SK-N-SH (cell line): ENCODE measurements around the gene ASB14. TPM values are rescaled to one million over a fixed set of nuclear protein-coding genes. Genes with fewer than 3 reads are reported as not detected.

Experiments
- CTCF ChIA-PET: fragments of 300-600, 350-600 bp; formaldehyde crosslinking; extraction: SDS; loops from one replicate; lab custom pipeline; 2021; lab: Yijun Ruan, JAX
- POLR2A ChIA-PET: fragments of 350-600 bp; sonication (Branson Sonifier 250); formaldehyde crosslinking; extraction: SDS; loops from one replicate; lab custom pipeline; 2020; ENCODE audit warnings: antibody characterized with exemption, inconsistent platforms; lab: Yijun Ruan, JAX
- DNase-seq: peaks from one replicate; pipeline ENCODE4 v3.0.0; 2012
- H2AFZ ChIP-seq: fragments of 200-600 bp; sonication (generic); 2 replicates; pipeline ENCODE4 v1.8.1; 2016; ENCODE audit warnings: antibody characterized with exemption, mild to moderate bottlenecking, low read depth
- H3F3A ChIP-seq: fragments of 200-600 bp; sonication (generic); replicated peaks from 2 replicates; pipeline ENCODE3; 2016; ENCODE audit warnings: antibody characterized with exemption, mild to moderate bottlenecking; ENCODE audit not compliant: insufficient read depth
- H3K27ac ChIP-seq, 2 experiments: fragments of 200-500 bp in 1 of 2; fragments of 200-600 bp in 1 of 2; sonication (Bioruptor generic) in 1 of 2; sonication (generic), shearing (Covaris generic) in 1 of 2; 2 replicates each; pipeline versions ENCODE4 v1.5.1 to v1.6.1; 2014 to 2016; ENCODE audit warnings: low read depth in 2 of 2, inconsistent platforms in 1 of 2, low read length in 1 of 2, mild to moderate bottlenecking in 1 of 2, mixed read lengths in 1 of 2
- H3K27me3 ChIP-seq: fragments of 200-600 bp; sonication (generic), shearing (Covaris generic); 2 replicates; pipeline ENCODE4 v1.6.1; 2016; ENCODE audit warnings: mixed run types; ENCODE audit not compliant: insufficient read depth
- H3K36me3 ChIP-seq, 2 experiments: fragments of 200-500 bp in 1 of 2; fragments of 200-600 bp in 1 of 2; sonication (Bioruptor generic) in 1 of 2; sonication (generic) in 1 of 2; replicated peaks in 1 of 2; 2 replicates each; pipeline versions ENCODE3 to v1.5.1; 2014 to 2016; ENCODE audit warnings: low read length in 1 of 2, mild to moderate bottlenecking in 1 of 2; ENCODE audit not compliant: insufficient read depth in 2 of 2, control insufficient read depth in 1 of 2
- H3K4me1 ChIP-seq, 2 experiments: fragments of 200-500 bp in 1 of 2; fragments of 200-600 bp in 1 of 2; sonication (Bioruptor generic) in 1 of 2; sonication (generic), shearing (Covaris generic) in 1 of 2; 2 replicates each; pipeline versions ENCODE4 v1.5.1 to v1.6.1; 2014 to 2016; ENCODE audit warnings: low read depth in 1 of 2, low read length in 1 of 2, mixed run types in 1 of 2; ENCODE audit not compliant: insufficient read depth in 2 of 2, control insufficient read depth in 1 of 2
- H3K4me2 ChIP-seq: fragments of 200-600 bp; sonication (generic), shearing (Covaris generic); 2 replicates; pipeline ENCODE4 v1.6.1; 2017; ENCODE audit warnings: mixed run types
- H3K4me3 ChIP-seq, 2 experiments: fragments of 200-500 bp in 1 of 2; fragments of 200-600 bp in 1 of 2; sonication (Bioruptor generic) in 1 of 2; sonication (generic), shearing (Covaris generic) in 1 of 2; 2 replicates each; pipeline versions ENCODE4 v1.5.1 to v1.8.1; 2014 to 2016; ENCODE audit warnings: low read depth in 2 of 2, inconsistent platforms in 1 of 2, low read length in 1 of 2, mild to moderate bottlenecking in 1 of 2, mixed read lengths in 1 of 2, moderate library complexity in 1 of 2
- H3K79me2 ChIP-seq: fragments of 200-600 bp; sonication (generic); 2 replicates; pipeline ENCODE4 v1.8.1; 2017; ENCODE audit warnings: mild to moderate bottlenecking; ENCODE audit not compliant: insufficient read depth
- H3K9ac ChIP-seq: fragments of 200-600 bp; sonication (generic); 2 replicates; pipeline ENCODE4 v1.6.1; 2017; ENCODE audit warnings: mixed run types
- H3K9me2 ChIP-seq: fragments of 200-600 bp; sonication (generic); 2 replicates; pipeline ENCODE4 v1.6.1; 2017; ENCODE audit warnings: mixed run types
- H3K9me3 ChIP-seq: fragments of 200-600 bp; sonication (generic); 2 replicates; pipeline ENCODE4 v1.6.1; 2017; ENCODE audit warnings: mixed run types, mild to moderate bottlenecking, moderate library complexity
- H4K20me1 ChIP-seq: fragments of 200-600 bp; sonication (generic); 2 replicates; pipeline ENCODE4 v1.6.1; 2017; ENCODE audit warnings: mild to moderate bottlenecking, mixed run types; ENCODE audit not compliant: insufficient read depth
- CHD2 ChIP-seq: fragments of 150-350 bp; IDR thresholded peaks from 2 replicates; pipeline ENCODE4 v1.6.1; 2018; ENCODE audit warnings: low read length; ENCODE audit not compliant: partially characterized antibody
- ELF1 ChIP-seq: IDR thresholded peaks from 2 replicates; pipeline ENCODE4 v1.4.0; 2012
- EZH2phosphoT487 ChIP-seq: fragments of 200-600 bp; sonication (generic); IDR thresholded peaks from 2 replicates; pipeline ENCODE4 v1.6.1; 2017; ENCODE audit warnings: low read depth, mixed run types, mild to moderate bottlenecking, antibody characterized with exemption, moderate library complexity, borderline replicate concordance
- FOSL2 ChIP-seq: IDR thresholded peaks from 2 replicates; pipeline ENCODE4 v1.4.0; 2012; ENCODE audit warnings: low read depth, mild to moderate bottlenecking, moderate library complexity, borderline replicate concordance
- FOXM1 ChIP-seq: IDR thresholded peaks from 2 replicates; pipeline ENCODE4 v1.4.0; 2012; ENCODE audit warnings: low read depth, mild to moderate bottlenecking
- GABPA ChIP-seq: IDR thresholded peaks from 2 replicates; pipeline ENCODE4 v1.4.0; 2012; ENCODE audit warnings: low read depth, mild to moderate bottlenecking
- GATA2 ChIP-seq: sonication (generic); formaldehyde crosslinking; IDR thresholded peaks from 2 replicates; pipeline ENCODE4 v1.5.0; 2020; ENCODE audit warnings: mild to moderate bottlenecking, missing genetic modification reagents
- IRF3 ChIP-seq: fragments of 150-350 bp; IDR thresholded peaks from 2 replicates; pipeline ENCODE4 v1.6.1; 2016; ENCODE audit warnings: mild to moderate bottlenecking, low read depth, low read length
- MXI1 ChIP-seq: IDR thresholded peaks from 2 replicates; pipeline ENCODE4 v1.6.1; 2012; ENCODE audit warnings: mild to moderate bottlenecking, low read depth, low read length, improper control_type of control experiment
- RXRA ChIP-seq: IDR thresholded peaks from 2 replicates; pipeline ENCODE4 v1.4.0; 2012; ENCODE audit warnings: low read depth, mild to moderate bottlenecking, borderline replicate concordance
- TAF1 ChIP-seq: IDR thresholded peaks from 2 replicates; pipeline ENCODE4 v1.6.1; 2012; ENCODE audit warnings: low read depth, mild to moderate bottlenecking, low read length, moderate library complexity, borderline replicate concordance
- TEAD4 ChIP-seq: IDR thresholded peaks from 2 replicates; pipeline ENCODE4 v1.4.0; 2012; ENCODE audit warnings: mild to moderate bottlenecking, borderline replicate concordance; ENCODE audit not compliant: insufficient read depth
- USF1 ChIP-seq: IDR thresholded peaks from 2 replicates; pipeline ENCODE4 v1.4.0; 2012; ENCODE audit warnings: low read depth, borderline replicate concordance
- YY1 ChIP-seq: IDR thresholded peaks from 2 replicates; pipeline ENCODE4 v1.4.0; 2012; ENCODE audit warnings: low read depth, mild to moderate bottlenecking
- ZBTB33 ChIP-seq: IDR thresholded peaks from 2 replicates; pipeline ENCODE4 v1.4.0; 2012; ENCODE audit warnings: low read depth, borderline replicate concordance
- WGBS: methylation state at CpG from one replicate; pipeline ENCODE4 v1.1.6; 2017; ENCODE audit warnings: low lambda C conversion rate; 5-methylcytosine and 5-hydroxymethylcytosine counted together
- polyA plus RNA-seq, 3 experiments: library from polyadenylated mRNA; depleted of rRNA; stranded (reverse); fragments of >200 nt; gene quantifications; 2 replicates each; pipeline ENCODE4 v1.2.3, GENCODE V29; 2012
- TF ChIP-seq, protein P1 (sequence below): IDR thresholded peaks from 2 replicates; pipeline ENCODE4 v1.4.0; 2012; ENCODE audit warnings: low read depth
- TF ChIP-seq, protein P2 (sequence below): fragments of 200-600 bp; sonication (generic); IDR thresholded peaks from 2 replicates; pipeline ENCODE4 v1.6.1; 2017; ENCODE audit warnings: antibody characterized with exemption, mild to moderate bottlenecking, moderate library complexity

Gene ASB14
- polyA plus RNA-seq, 1 of the 3 experiments (the other 2 are of a cell fraction), result not detected

GRCh38 chr3:57227930-57228751, 64.3 kb downstream of the ASB14 start:
- Histone ChIP-seq H3K36me3 (no peaks in the 10 kb centered on the region), H3K27me3 (no peaks in the 10 kb centered on the region), H3K27ac (peak overlapping the region; percentile 47 to 88), H3K79me2 (peaks cover 54% of the 10 kb centered on the region), H3F3A (peaks cover 12% of the 10 kb centered on the region), H3K4me1 (peaks cover 0 to 12% of the 10 kb centered on the region in 2 experiments; a peak in 2 of 4 replicates), H4K20me1 (peaks cover 27% of the 10 kb centered on the region), H3K9me2 (no peaks in the 10 kb centered on the region), H3K4me3 (peak overlapping the region; percentile 82 to 83), H3K9ac (peak overlapping the region; percentile 73), H3K9me3 (no peaks in the 10 kb centered on the region), H2AFZ (peak overlapping the region; percentile 62; the same call in 1 of the 2 replicates), H3K4me2 (peak overlapping the region; percentile 81)
- POLR2A ChIA-PET, result interaction anchor here (1.1 to 1.4 kb wide), 5 partner anchors 11 to 328 kb away, joined by 3 to 4 read pairs (median 3); partner anchors contain the start of gene PDE12
- WGBS, result 0% methylated on average over 30 of the region's 70 CpGs
- TF ChIP-seq USF1 (no peak), MXI1 (peak; percentile 79), FOXM1 (no peak)
- CTCF ChIA-PET, result interaction anchor here (0.6 to 3.0 kb wide), 10 partner anchors 32 to 524 kb away, joined by 3 to 16 read pairs (median 4); no protein-coding TSS in a partner anchor
- DNase-seq, result peak; percentile 59

DNA sequence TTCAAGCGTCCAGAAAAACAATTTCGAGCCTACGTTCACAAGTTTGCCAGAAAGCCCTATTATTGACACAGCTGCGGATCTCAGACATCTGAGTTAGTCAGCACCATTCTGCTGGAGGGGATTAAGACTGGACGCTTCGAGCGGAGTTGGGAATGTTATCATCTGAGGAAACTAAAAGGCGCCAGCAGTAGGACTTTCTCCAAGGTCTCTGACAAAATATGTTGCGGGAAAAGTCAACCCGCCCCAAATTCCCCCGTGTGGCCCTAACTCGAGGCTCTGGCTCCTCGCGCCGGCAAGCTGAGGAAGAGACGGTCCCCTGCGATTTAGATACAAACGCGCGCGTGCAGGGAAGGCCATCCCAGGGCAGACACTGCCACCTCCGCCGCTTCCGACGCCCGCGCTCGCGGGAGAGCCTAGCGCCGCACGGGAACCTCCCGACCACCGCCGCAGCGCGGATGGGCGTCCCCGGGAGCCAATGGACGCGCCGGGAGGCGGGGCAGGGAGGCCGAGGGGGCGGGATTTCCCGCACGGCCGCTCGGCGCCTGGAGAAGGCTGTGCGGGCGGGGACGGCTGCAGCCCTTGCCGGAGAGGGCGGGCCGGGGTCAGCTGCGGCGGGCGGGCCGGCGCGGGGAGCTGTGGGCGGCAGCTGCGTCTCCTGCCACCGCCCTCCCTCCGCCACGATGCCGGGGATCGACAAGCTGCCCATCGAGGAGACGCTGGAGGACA, 65.1 kb downstream of the ASB14 start, which contains the start of gene APPL1:
APPL1 (plus strand) TSS at position 526 of the 726 bp plus-strand sequence; CDS start at position 681, 155 bp downstream.
- Histone ChIP-seq H3K27me3 (no peaks in the 10 kb centered on the region), H3F3A (peaks cover 15% of the 10 kb centered on the region), H3K36me3 (no peaks in the 10 kb centered on the region), H3K4me1 (peaks cover 0 to 12% of the 10 kb centered on the region in 2 experiments; a peak in 2 of 4 replicates), H4K20me1 (peaks cover 27% of the 10 kb centered on the region), H3K27ac (peak within 1 kb of the TSS; percentile 74 to 92), H3K4me3 (peak within 1 kb of the TSS; percentile 82 to 83), H2AFZ (peak within 1 kb of the TSS; percentile 95), H3K9me2 (no peaks in the 10 kb centered on the region), H3K9me3 (no peaks in the 10 kb centered on the region), H3K4me2 (peak within 1 kb of the TSS; percentile 81), H3K79me2 (peaks cover 46% of the 10 kb centered on the region), H3K9ac (peak within 1 kb of the TSS; percentile 73)
- DNase-seq, result peak; percentile 100
- POLR2A ChIA-PET, result interaction anchor here (0.5 to 1.4 kb wide), 7 partner anchors 10 to 491 kb away, joined by 3 to 5 read pairs (median 3); partner anchors contain the start of gene PDE12
- CTCF ChIA-PET, result interaction anchor here (0.6 to 3.0 kb wide), 10 partner anchors 31 to 523 kb away, joined by 3 to 16 read pairs (median 4); no protein-coding TSS in a partner anchor
- 4% methylated on average over 33 of the region's 71 CpGs for WGBS
- TF ChIP-seq CHD2 (peak; percentile 91), GABPA (peak; percentile 70), RXRA (peak; percentile 52; the same call in 1 of the 2 replicates), GATA2 (CRISPR knock-in tag) (peak; percentile 11; the same call in 1 of the 2 replicates), FOSL2 (no peak), ZBTB33 (peak; percentile 79; the same call in 1 of the 2 replicates), EZH2phosphoT487 (no peak), TAF1 (peak; percentile 71; the same call in 1 of the 2 replicates), ELF1 (peak; percentile 8; the same call in 1 of the 2 replicates), TEAD4 (no peak), YY1 (no peak), IRF3 (peak; percentile 39; the same call in 1 of the 2 replicates)
- TF ChIP-seq, protein P1, sequence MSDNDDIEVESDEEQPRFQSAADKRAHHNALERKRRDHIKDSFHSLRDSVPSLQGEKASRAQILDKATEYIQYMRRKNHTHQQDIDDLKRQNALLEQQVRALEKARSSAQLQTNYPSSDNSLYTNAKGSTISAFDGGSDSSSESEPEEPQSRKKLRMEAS, result peak; percentile 78
- TF ChIP-seq, protein P2, sequence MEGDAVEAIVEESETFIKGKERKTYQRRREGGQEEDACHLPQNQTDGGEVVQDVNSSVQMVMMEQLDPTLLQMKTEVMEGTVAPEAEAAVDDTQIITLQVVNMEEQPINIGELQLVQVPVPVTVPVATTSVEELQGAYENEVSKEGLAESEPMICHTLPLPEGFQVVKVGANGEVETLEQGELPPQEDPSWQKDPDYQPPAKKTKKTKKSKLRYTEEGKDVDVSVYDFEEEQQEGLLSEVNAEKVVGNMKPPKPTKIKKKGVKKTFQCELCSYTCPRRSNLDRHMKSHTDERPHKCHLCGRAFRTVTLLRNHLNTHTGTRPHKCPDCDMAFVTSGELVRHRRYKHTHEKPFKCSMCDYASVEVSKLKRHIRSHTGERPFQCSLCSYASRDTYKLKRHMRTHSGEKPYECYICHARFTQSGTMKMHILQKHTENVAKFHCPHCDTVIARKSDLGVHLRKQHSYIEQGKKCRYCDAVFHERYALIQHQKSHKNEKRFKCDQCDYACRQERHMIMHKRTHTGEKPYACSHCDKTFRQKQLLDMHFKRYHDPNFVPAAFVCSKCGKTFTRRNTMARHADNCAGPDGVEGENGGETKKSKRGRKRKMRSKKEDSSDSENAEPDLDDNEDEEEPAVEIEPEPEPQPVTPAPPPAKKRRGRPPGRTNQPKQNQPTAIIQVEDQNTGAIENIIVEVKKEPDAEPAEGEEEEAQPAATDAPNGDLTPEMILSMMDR, result no peak
